Testis (tissue), 3 donors: Measurements from ENCODE around the gene FLNB. TPM values are rescaled to one million over a fixed set of nuclear protein-coding genes. Genes with fewer than 3 reads are reported as not detected.

Experiments used
- DNase-seq: peaks from one replicate; pipeline ENCODE4 v3.0.0-alpha.2; 2019
- H3K27ac ChIP-seq, 2 donors: fragments of 200-600 bp; sonication (generic); one replicate each; pipeline ENCODE4 v1.5.1; 2019
- H3K27me3 ChIP-seq: fragments of 200-600 bp; sonication (generic); one replicate; pipeline ENCODE4 v1.5.1; 2019
- H3K36me3 ChIP-seq: fragments of 200-600 bp; sonication (generic); one replicate; pipeline ENCODE4 v1.5.1; 2017; ENCODE audit warnings: low read depth; ENCODE audit errors: missing control alignments
- H3K4me1 ChIP-seq: fragments of 200-600 bp; sonication (generic); one replicate; pipeline ENCODE4 v1.5.1; 2019
- H3K4me3 ChIP-seq, 2 donors: fragments of 200-600 bp; sonication (generic); one replicate each; pipeline ENCODE4 v1.5.1; 2017 to 2019
- H3K9me3 ChIP-seq: fragments of 200-600 bp; sonication (generic); one replicate; pipeline ENCODE4 v1.5.1; 2017
- CTCF ChIP-seq, 3 experiments: fragments of 450-650 bp in 2 of 3; fragments of 200-600 bp in 1 of 3; sonication (generic) in 1 of 3; IDR thresholded peaks; one replicate each; pipeline ENCODE4 v1.5.1; 2016 to 2019; ENCODE audit warnings: antibody characterized with exemption in 3 of 3, mild to moderate bottlenecking in 2 of 3, moderate library complexity in 1 of 3
- POLR2A ChIP-seq: fragments of 450-650 bp; IDR thresholded peaks from one replicate; pipeline ENCODE4 v1.6.1; 2017; ENCODE audit warnings: antibody characterized with exemption, mild to moderate bottlenecking, moderate library complexity
- WGBS, 2 donors: methylation state at CpG; one replicate each; pipeline ENCODE4 v1.1.5; 2018; 5-methylcytosine and 5-hydroxymethylcytosine counted together
- intact Hi-C: fragments of 100-400 bp; cut with DNase I; formaldehyde crosslinking; loops from one replicate; pipeline ENCODE4 v1.15.1; 2023; ENCODE audit warnings: low total_unique reads
- polyA plus RNA-seq: library from polyadenylated mRNA; stranded (reverse); fragments of 350-450 nt; fragmentation: Illumina TruSeq; extraction: RNeasy Lipid Tissue Mini Kit (QIAGEN cat#74804); gene quantifications from one replicate; pipeline ENCODE4 v1.2.3, GENCODE V29; 2014; ENCODE audit warnings: low read depth, low replicate concordance; ENCODE audit not compliant: insufficient read depth
- total RNA-seq, 2 donors: library from RNA; depleted of rRNA; stranded (reverse); fragments of >200 nt; gene quantifications; one replicate each; pipeline ENCODE4 v1.2.3, GENCODE V29; 2016

The FLNB gene
- total and polyA plus RNA-seq, 3 donors from 2014 or later: 105 to 199 (median 166) TPM

GRCh38 chr3:58000306-58001085, 7.7 kb upstream of the FLNB start:
- intact Hi-C loops: no loop called here
- H3K4me3 ChIP-seq: no peak overlapping the region

GRCh38 chr3:58001086-58001467, 7.1 kb upstream of the FLNB start:
- no peaks in the 10 kb centered on the region for H3K9me3 ChIP-seq
- WGBS, 2 donors: 83 to 92% methylated on average over 3 of the region's 3 CpGs
- H3K4me3 ChIP-seq: no peak overlapping the region
- no peak overlapping the region for H3K27ac ChIP-seq
- H3K36me3 ChIP-seq: no peaks in the 10 kb centered on the region
- DNase-seq: no peak
- H3K4me1 ChIP-seq: peaks cover 16% of the 10 kb centered on the region
- H3K27me3 ChIP-seq: no peaks in the 10 kb centered on the region
- TF ChIP-seq CTCF (IDR thresholded peaks at IDR 0.05) (no peak), POLR2A (no peak)
- intact Hi-C loops: no loop called here

More at GRCh38 chr3:58000306-58001085, 7.7 kb upstream of the FLNB start:
- 81 to 89% methylated on average over 7 of the region's 7 CpGs for WGBS, 2 donors
- TF ChIP-seq POLR2A: no peak
- DNase-seq: no peak
- Histone ChIP-seq H3K36me3 (no peaks in the 10 kb centered on the region), H3K9me3 (no peaks in the 10 kb centered on the region), H3K27ac (no peak overlapping the region), H3K27me3 (no peaks in the 10 kb centered on the region), H3K4me1 (peaks cover 20% of the 10 kb centered on the region)

GRCh38 chr3:58001979-58002378, 6.2 kb upstream of the FLNB start:
- TF ChIP-seq CTCF (IDR thresholded peaks at IDR 0.05) (no peak), POLR2A (no peak)
- no peak overlapping the region for H3K4me3 ChIP-seq
- intact Hi-C loops: no loop called here
- H3K27me3 ChIP-seq: no peaks in the 10 kb centered on the region
- WGBS, 2 donors: 90 to 99% methylated on average over 7 of the region's 7 CpGs
- peaks cover 16% of the 10 kb centered on the region for H3K4me1 ChIP-seq
- H3K27ac ChIP-seq: no peak overlapping the region
- no peaks in the 10 kb centered on the region for H3K36me3 ChIP-seq
- no peak for DNase-seq
- H3K9me3 ChIP-seq: no peaks in the 10 kb centered on the region

- no peak for TF ChIP-seq CTCF (IDR thresholded peaks at IDR 0.05)
- H3K27me3 ChIP-seq: no peaks in the 10 kb centered on the region
- H3K36me3 ChIP-seq: no peaks in the 10 kb centered on the region
- DNase-seq: no peak
- H3K4me1 ChIP-seq: peaks cover 11% of the 10 kb centered on the region
- H3K9me3 ChIP-seq: no peaks in the 10 kb centered on the region
- intact Hi-C loops: no loop called here
- no peak overlapping the region for H3K4me3 ChIP-seq
- no peak overlapping the region for H3K27ac ChIP-seq
- WGBS, 2 donors: 78 to 84% methylated on average over 5 of the region's 5 CpGs
Measured at GRCh38 chr3:58003093-58003492, 5.1 kb upstream of the FLNB start.

GRCh38 chr3:58004973-58005372, 3.2 kb upstream of the FLNB start:
- Histone ChIP-seq H3K9me3 (no peaks in the 10 kb centered on the region), H3K4me1 (peaks cover 4% of the 10 kb centered on the region), H3K36me3 (no peaks in the 10 kb centered on the region), H3K27me3 (no peaks in the 10 kb centered on the region), H3K27ac (no peak overlapping the region), H3K4me3 (no peak overlapping the region)
- WGBS, 2 donors: 90 to 93% methylated on average over 6 of the region's 6 CpGs
- no peak for TF ChIP-seq CTCF (IDR thresholded peaks at IDR 0.05)
- no peak for TF ChIP-seq POLR2A
- DNase-seq: no peak
- intact Hi-C loops: no loop called here
